Measurements from ENCODE around the gene CASP8AP2. TPM values are rescaled to one million over a fixed set of nuclear protein-coding genes. Genes with fewer than 3 reads are reported as not detected.

CASP8AP2 gene
- total and polyA plus RNA-seq, 9 of the 15 experiments (the other 6 are each of a cell fraction or from before 2014, with no cell fraction given) = 10.6 to 30.0 (median 19.1) TPM

- 0 out of 2 replicates have a peak, but pooled peaks have one; percentile 23 for TF ChIP-seq ZBTB33 (CRISPR knock-in tag; IDR thresholded peaks at IDR 0.05)
- no peak for TF ChIP-seq NR2F6 (CRISPR knock-in tag; IDR thresholded peaks at IDR 0.05)
- TF ChIP-seq RBFOX2 (IDR thresholded peaks at IDR 0.05; ENCODE audit: low read depth, low read length) = no peak
- no peak for TF ChIP-seq E2F1 (CRISPR knock-in tag; IDR thresholded peaks at IDR 0.05)
- no peak for TF ChIP-seq E2F3 (CRISPR knock-in tag; IDR thresholded peaks at IDR 0.05)
- TF ChIP-seq ZNF696 (CRISPR knock-in tag; conservative IDR thresholded peaks at IDR 0.05) = no peak
- TF ChIP-seq KLF1 (tag; IDR thresholded peaks at IDR 0.05) = no peak
- no peak for TF ChIP-seq BRF1 (IDR thresholded peaks at IDR 0.05; ENCODE audit: borderline replicate concordance, extremely low read depth, insufficient read length)
- no peak for TF ChIP-seq C11orf30 (IDR thresholded peaks at IDR 0.05; ENCODE audit: low read depth)
- TF ChIP-seq CEBPB (tag; IDR thresholded peaks at IDR 0.05) = no peak
- no peak for TF ChIP-seq IFI16 (CRISPR knock-in tag; IDR thresholded peaks at IDR 0.05)
- no peak for TF ChIP-seq ZFPM2 (CRISPR knock-in tag; IDR thresholded peaks at IDR 0.05)
- no peak for TF ChIP-seq XRCC4 (IDR thresholded peaks at IDR 0.05; ENCODE audit: extremely low read depth, insufficient read depth, insufficient read length)
- TF ChIP-seq KHSRP (IDR thresholded peaks at IDR 0.05) = no peak
- no peak for TF ChIP-seq CBX2 (IDR thresholded peaks at IDR 0.05; ENCODE audit: insufficient read depth, low read length, poor library complexity, severe bottlenecking)
- no peak for TF ChIP-seq NCOA6 (IDR thresholded peaks at IDR 0.05)
- no peak for TF ChIP-seq RBM34 (IDR thresholded peaks at IDR 0.05; ENCODE audit: borderline replicate concordance, insufficient read depth, low read length)
- peak; percentile 18 for TF ChIP-seq PRDM10 (IDR thresholded peaks at IDR 0.05; ENCODE audit: partially characterized antibody)
- TF ChIP-seq PHF8 (IDR thresholded peaks at IDR 0.05; ENCODE audit: borderline replicate concordance, low read length) = no peak
- no peak for TF ChIP-seq BCL6 (CRISPR knock-in tag; IDR thresholded peaks at IDR 0.05)
- TF ChIP-seq ZBTB49 (CRISPR knock-in tag; IDR thresholded peaks at IDR 0.05; ENCODE audit: borderline replicate concordance) = no peak
Measured at GRCh38 chr6:89797317-89797716, 32.4 kb upstream of the CASP8AP2 start (continued).

Measured in K562 (cell line).